ENCODE results near the gene LRRD1.

LRRD1 gene

DNA sequence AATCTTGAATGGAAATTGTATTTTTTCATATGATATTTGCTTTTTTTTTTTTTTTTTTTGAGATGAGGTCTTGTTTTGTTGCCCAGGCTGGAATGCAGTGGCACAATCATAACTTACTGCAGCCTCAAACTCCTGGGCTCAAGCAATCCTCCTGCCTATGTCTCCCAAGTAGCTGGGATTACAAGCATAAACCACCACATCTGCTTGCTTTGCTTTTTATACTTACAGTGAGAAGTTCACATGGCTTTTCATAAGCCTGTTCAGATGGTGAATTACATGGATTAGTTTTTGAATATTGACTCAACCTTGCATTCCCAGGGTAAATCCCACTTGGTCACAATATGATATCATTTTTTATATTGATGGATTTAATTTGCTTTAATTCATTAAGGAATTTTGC lies 22.0 kb downstream of the LRRD1 start:
- TF ChIP-seq, protein P1, sequence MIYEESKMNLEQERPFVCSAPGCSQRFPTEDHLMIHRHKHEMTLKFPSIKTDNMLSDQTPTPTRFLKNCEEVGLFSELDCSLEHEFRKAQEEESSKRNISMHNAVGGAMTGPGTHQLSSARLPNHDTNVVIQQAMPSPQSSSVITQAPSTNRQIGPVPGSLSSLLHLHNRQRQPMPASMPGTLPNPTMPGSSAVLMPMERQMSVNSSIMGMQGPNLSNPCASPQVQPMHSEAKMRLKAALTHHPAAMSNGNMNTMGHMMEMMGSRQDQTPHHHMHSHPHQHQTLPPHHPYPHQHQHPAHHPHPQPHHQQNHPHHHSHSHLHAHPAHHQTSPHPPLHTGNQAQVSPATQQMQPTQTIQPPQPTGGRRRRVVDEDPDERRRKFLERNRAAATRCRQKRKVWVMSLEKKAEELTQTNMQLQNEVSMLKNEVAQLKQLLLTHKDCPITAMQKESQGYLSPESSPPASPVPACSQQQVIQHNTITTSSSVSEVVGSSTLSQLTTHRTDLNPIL (CRISPR knock-in tag; IDR thresholded peaks at IDR 0.05; ENCODE audit: low read depth): no peak
- TF ChIP-seq BACH2 (CRISPR knock-in tag; IDR thresholded peaks at IDR 0.05; ENCODE audit: borderline replicate concordance) (no peak), ZFP3 (CRISPR knock-in tag; IDR thresholded peaks at IDR 0.05) (no peak), ESRRG (CRISPR knock-in tag; IDR thresholded peaks at IDR 0.05) (no peak), SNAI2 (CRISPR knock-in tag; IDR thresholded peaks at IDR 0.05) (no peak), GLIS3 (CRISPR knock-in tag; IDR thresholded peaks at IDR 0.05) (no peak), CSDC2 (CRISPR knock-in tag; IDR thresholded peaks at IDR 0.05) (no peak), ZNF8 (CRISPR knock-in tag; IDR thresholded peaks at IDR 0.05) (no peak)
- TF ChIP-seq, protein P2, sequence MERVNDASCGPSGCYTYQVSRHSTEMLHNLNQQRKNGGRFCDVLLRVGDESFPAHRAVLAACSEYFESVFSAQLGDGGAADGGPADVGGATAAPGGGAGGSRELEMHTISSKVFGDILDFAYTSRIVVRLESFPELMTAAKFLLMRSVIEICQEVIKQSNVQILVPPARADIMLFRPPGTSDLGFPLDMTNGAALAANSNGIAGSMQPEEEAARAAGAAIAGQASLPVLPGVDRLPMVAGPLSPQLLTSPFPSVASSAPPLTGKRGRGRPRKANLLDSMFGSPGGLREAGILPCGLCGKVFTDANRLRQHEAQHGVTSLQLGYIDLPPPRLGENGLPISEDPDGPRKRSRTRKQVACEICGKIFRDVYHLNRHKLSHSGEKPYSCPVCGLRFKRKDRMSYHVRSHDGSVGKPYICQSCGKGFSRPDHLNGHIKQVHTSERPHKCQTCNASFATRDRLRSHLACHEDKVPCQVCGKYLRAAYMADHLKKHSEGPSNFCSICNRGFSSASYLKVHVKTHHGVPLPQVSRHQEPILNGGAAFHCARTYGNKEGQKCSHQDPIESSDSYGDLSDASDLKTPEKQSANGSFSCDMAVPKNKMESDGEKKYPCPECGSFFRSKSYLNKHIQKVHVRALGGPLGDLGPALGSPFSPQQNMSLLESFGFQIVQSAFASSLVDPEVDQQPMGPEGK (CRISPR knock-in tag; IDR thresholded peaks at IDR 0.05; ENCODE audit: borderline replicate concordance): no peak
- TF ChIP-seq, protein P3, sequence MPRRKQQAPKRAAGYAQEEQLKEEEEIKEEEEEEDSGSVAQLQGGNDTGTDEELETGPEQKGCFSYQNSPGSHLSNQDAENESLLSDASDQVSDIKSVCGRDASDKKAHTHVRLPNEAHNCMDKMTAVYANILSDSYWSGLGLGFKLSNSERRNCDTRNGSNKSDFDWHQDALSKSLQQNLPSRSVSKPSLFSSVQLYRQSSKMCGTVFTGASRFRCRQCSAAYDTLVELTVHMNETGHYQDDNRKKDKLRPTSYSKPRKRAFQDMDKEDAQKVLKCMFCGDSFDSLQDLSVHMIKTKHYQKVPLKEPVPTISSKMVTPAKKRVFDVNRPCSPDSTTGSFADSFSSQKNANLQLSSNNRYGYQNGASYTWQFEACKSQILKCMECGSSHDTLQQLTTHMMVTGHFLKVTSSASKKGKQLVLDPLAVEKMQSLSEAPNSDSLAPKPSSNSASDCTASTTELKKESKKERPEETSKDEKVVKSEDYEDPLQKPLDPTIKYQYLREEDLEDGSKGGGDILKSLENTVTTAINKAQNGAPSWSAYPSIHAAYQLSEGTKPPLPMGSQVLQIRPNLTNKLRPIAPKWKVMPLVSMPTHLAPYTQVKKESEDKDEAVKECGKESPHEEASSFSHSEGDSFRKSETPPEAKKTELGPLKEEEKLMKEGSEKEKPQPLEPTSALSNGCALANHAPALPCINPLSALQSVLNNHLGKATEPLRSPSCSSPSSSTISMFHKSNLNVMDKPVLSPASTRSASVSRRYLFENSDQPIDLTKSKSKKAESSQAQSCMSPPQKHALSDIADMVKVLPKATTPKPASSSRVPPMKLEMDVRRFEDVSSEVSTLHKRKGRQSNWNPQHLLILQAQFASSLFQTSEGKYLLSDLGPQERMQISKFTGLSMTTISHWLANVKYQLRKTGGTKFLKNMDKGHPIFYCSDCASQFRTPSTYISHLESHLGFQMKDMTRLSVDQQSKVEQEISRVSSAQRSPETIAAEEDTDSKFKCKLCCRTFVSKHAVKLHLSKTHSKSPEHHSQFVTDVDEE (CRISPR knock-in tag; IDR thresholded peaks at IDR 0.05): no peak
- no peak for ATAC-seq

DNA sequence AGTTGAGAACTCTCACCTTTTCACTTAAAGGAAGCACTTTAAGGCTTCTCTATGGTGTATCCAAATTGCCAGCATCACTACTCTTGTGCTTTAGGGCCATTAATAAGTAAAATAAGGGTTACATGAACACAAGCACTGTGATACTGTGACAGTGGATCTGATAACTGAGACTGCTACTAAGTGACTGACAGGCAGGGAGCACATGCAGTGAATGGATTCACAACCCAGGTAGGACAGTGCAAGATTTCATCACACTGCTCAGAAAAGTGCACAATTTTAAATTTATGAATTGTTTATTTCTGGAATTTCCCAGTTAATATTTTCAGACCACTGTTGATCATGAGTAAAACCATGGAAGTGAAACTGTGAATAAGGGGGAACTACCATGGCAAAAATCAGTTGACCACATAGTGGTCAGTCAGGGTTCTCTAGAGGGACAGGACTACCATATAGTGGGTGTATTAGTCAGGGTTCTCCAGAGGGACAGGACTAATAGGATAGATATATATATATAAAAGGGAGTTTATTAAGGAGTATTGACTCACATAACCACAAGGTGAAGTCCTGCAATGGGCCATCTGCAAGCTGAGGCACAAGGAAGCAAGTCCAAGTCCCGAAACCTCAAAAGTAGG lies 23.7 kb downstream of the LRRD1 start:
- TF ChIP-seq ZFP3 (CRISPR knock-in tag; IDR thresholded peaks at IDR 0.05): no peak
- no peak for TF ChIP-seq OSR1 (CRISPR knock-in tag; IDR thresholded peaks at IDR 0.05)
- no peak for TF ChIP-seq ARNTL (CRISPR knock-in tag; IDR thresholded peaks at IDR 0.05; ENCODE audit: borderline replicate concordance, low read depth)
- TF ChIP-seq ZNF565 (CRISPR knock-in tag; conservative IDR thresholded peaks at IDR 0.05; ENCODE audit: low read depth): no peak
- ATAC-seq: no peak

DNA sequence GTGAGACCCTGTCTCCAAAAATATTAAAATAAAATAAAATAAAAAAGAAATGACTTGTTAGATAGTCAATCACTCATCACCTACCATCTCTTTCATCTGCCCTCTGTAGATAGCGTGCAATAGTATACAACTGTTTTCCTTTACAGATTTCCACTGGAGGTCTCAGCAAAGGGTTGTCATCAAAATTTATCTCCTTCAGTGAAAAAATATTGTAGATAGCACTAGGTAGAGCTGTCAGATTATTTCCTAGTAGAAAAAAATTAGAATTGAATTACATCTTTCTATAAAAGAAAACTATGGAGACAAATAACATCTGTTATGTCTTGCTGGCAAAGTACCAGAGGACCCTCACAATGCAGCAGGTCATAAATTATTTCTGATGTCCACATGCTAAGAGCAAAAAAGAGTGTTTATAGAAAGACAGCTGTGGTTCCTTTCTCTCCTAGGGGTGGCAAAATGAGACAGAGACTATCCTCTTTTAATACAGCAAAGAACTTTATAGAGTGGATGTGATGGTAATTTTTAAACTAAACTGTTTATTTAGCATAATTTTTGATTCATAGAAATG lies 28.4 kb downstream of the LRRD1 start:
- ATAC-seq: no peak
- TF ChIP-seq ESRRG (CRISPR knock-in tag; IDR thresholded peaks at IDR 0.05): no peak

DNA sequence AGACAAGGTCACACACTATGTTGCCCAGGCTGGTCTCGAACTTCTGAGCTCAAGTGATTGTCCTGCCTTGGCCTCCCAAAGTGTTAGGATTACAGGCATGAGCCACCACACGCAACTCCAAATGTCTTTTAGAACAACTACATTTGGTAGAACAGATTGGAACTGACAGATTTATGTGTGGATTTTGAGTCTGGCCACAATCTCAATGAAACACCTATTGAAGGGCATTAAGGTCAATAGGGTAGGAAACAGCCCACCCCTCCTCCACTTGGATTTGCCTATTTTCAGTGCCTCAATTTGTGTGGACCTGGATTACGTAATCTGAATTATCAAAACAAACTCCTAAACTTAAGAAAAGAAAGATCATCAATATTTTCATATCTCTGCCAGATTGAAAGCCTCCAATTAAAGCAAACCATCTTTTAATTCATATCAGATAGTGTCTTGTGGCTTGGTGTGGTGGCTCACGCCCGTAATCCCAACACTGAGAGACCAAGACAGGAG lies 29.2 kb downstream of the LRRD1 start:
- TF ChIP-seq, protein P3 (CRISPR knock-in tag; IDR thresholded peaks at IDR 0.05): no peak
- TF ChIP-seq TOX (CRISPR knock-in tag; IDR thresholded peaks at IDR 0.05; ENCODE audit: borderline replicate concordance) (no peak), ZC3H10 (CRISPR knock-in tag; IDR thresholded peaks at IDR 0.05) (no peak), RARB (CRISPR knock-in tag; IDR thresholded peaks at IDR 0.05) (no peak), ESRRG (CRISPR knock-in tag; IDR thresholded peaks at IDR 0.05) (no peak), ZFP30 (CRISPR knock-in tag; IDR thresholded peaks at IDR 0.05) (no peak), PPARA (CRISPR knock-in tag; IDR thresholded peaks at IDR 0.05; ENCODE audit: borderline replicate concordance) (no peak), BACH2 (CRISPR knock-in tag; IDR thresholded peaks at IDR 0.05; ENCODE audit: borderline replicate concordance) (no peak), ZNF8 (CRISPR knock-in tag; IDR thresholded peaks at IDR 0.05) (no peak), ISL1 (CRISPR knock-in tag; IDR thresholded peaks at IDR 0.05) (no peak), ZNF565 (CRISPR knock-in tag; conservative IDR thresholded peaks at IDR 0.05; ENCODE audit: low read depth) (no peak), OSR1 (CRISPR knock-in tag; IDR thresholded peaks at IDR 0.05) (no peak)
- TF ChIP-seq, protein P1 (CRISPR knock-in tag; IDR thresholded peaks at IDR 0.05; ENCODE audit: low read depth): no peak
- TF ChIP-seq, protein P4, sequence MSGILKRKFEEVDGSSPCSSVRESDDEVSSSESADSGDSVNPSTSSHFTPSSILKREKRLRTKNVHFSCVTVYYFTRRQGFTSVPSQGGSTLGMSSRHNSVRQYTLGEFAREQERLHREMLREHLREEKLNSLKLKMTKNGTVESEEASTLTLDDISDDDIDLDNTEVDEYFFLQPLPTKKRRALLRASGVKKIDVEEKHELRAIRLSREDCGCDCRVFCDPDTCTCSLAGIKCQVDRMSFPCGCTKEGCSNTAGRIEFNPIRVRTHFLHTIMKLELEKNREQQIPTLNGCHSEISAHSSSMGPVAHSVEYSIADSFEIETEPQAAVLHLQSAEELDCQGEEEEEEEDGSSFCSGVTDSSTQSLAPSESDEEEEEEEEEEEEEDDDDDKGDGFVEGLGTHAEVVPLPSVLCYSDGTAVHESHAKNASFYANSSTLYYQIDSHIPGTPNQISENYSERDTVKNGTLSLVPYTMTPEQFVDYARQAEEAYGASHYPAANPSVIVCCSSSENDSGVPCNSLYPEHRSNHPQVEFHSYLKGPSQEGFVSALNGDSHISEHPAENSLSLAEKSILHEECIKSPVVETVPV (CRISPR knock-in tag; IDR thresholded peaks at IDR 0.05): no peak
- TF ChIP-seq, protein P2 (CRISPR knock-in tag; IDR thresholded peaks at IDR 0.05; ENCODE audit: borderline replicate concordance): no peak
- no peak for ATAC-seq
